Activated CD8-positive, alpha-beta T cell treated with anti-CD3 and anti-CD28 coated beads for 36 hours (primary cell): ENCODE results near the gene SNX10. TPM values are rescaled to one million over a fixed set of nuclear protein-coding genes. Genes with fewer than 3 reads are reported as not detected.

Experiments used
- ATAC-seq: fragments of 200-7000 bp; cut with Tn5 transposase; one replicate; pipeline ENCODE4 v1.10.0; 2021; ENCODE audit warnings: mild to moderate bottlenecking, moderate library complexity
- CTCF ChIA-PET: fragments of 350-600 bp; sonication (Branson Sonifier 250); formaldehyde crosslinking; loops from one replicate; lab custom pipeline; 2021; ENCODE audit warnings: antibody characterized with exemption; lab: Charles Lee
- POLR2A ChIA-PET: fragments of 350-600 bp; sonication (Branson Sonifier 250); formaldehyde crosslinking; loops from one replicate; lab custom pipeline; 2021; ENCODE audit warnings: antibody characterized with exemption; lab: Charles Lee
- DNase-seq: peaks from one replicate; pipeline ENCODE4 v3.0.0-alpha.2; 2020
- H3K27ac Mint-ChIP-seq: one replicate; pipeline ENCODE4 v1.8.0; 2021; ENCODE audit warnings: mild to moderate bottlenecking, mixed read lengths
- H3K27me3 Mint-ChIP-seq: one replicate; pipeline ENCODE4 v1.8.0; 2021; ENCODE audit warnings: mixed read lengths
- H3K36me3 Mint-ChIP-seq: one replicate; pipeline ENCODE4 v1.8.0; 2021; ENCODE audit warnings: low read depth, mixed read lengths
- H3K4me1 Mint-ChIP-seq: one replicate; pipeline ENCODE4 v1.8.0; 2021; ENCODE audit warnings: low read depth, mixed read lengths
- H3K4me3 Mint-ChIP-seq: one replicate; pipeline ENCODE4 v1.8.0; 2021; ENCODE audit warnings: mild to moderate bottlenecking, moderate library complexity, mixed read lengths
- H3K9me3 Mint-ChIP-seq: one replicate; pipeline ENCODE4 v1.8.0; 2021; ENCODE audit warnings: mixed read lengths
- CTCF ChIP-seq: fragments of 200-600 bp; IDR thresholded peaks from one replicate; pipeline ENCODE4 v1.8.0; 2022; ENCODE audit warnings: antibody characterized with exemption, mild to moderate bottlenecking
- intact Hi-C: fragments of 100-400 bp; cut with micrococcal nuclease; formaldehyde crosslinking; loops from one replicate; pipeline ENCODE4 v1.10.0; 2022
- total RNA-seq, 2 experiments: library from RNA; stranded (reverse); gene quantifications; one replicate each; pipeline ENCODE4 v1.2.3, GENCODE V29; 2021

The SNX10 gene
- total RNA-seq, 2 experiments from 2014 or later = 47.8 to 51.1 TPM

GRCh38 chr7:26361637-26362036, 70.0 kb downstream of the SNX10 start:
- Mint-ChIP-seq H3K9me3 (no peaks in the 10 kb centered on the region), H3K27me3 (no peaks in the 10 kb centered on the region), H3K4me3 (no peak overlapping the region), H3K36me3 (peaks cover 9% of the 10 kb centered on the region), H3K4me1 (peaks cover 5% of the 10 kb centered on the region), H3K27ac (no peak overlapping the region)
- intact Hi-C loops = loop anchor here (10.0 kb wide), 1 partner anchor 157 kb away; the partner anchor contains the start of genes CBX3 and HNRNPA2B1
- DNase-seq = no peak
- TF ChIP-seq CTCF = no peak
- no peak for ATAC-seq
- ChIA-PET CTCF (interaction anchor here (1.0 to 1.2 kb wide), 2 partner anchors 8 to 16 kb away, joined by 3 to 6 read pairs; no protein-coding TSS in a partner anchor), POLR2A (interaction anchor here (0.5 kb wide), 1 partner anchor 162 kb away, joined by 3 read pairs; no protein-coding TSS in a partner anchor)

DNA sequence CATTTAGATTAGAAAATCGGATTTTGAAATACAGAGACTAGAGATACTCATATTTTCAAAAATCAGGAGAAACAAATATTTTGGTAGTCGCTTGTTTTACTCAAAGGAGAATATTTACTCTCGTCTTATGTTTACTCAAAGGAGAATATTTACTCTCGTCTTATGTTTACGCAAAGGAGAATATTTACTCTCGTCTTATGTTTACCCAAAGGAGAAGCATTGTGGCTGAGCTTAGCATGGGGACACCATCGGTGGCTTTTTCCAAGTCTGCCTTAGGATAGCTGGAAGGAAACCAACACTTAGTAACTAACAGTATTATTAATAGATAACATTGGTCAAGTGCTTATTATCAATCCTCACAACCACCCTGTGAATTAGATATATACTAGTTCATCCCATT, 71.8 kb downstream of the SNX10 start:
- POLR2A ChIA-PET = no interaction called here
- DNase-seq (no peak), ATAC-seq (no peak)
- CTCF ChIA-PET = interaction anchor here (0.7 to 5.2 kb wide), 6 partner anchors 15 to 470 kb away, joined by 3 to 71 read pairs (median 8); no protein-coding TSS in a partner anchor
- H3K4me3 Mint-ChIP-seq = no peak overlapping the region
- no peak overlapping the region for H3K27ac Mint-ChIP-seq
- peaks cover 12% of the 10 kb centered on the region for H3K36me3 Mint-ChIP-seq
- peaks cover 5% of the 10 kb centered on the region for H3K4me1 Mint-ChIP-seq
- no peak for TF ChIP-seq CTCF
- H3K9me3 Mint-ChIP-seq = no peaks in the 10 kb centered on the region
- no peaks in the 10 kb centered on the region for H3K27me3 Mint-ChIP-seq
- intact Hi-C loops = loop anchor here (10.0 kb wide), 1 partner anchor 159 kb away; the partner anchor contains the start of genes CBX3 and HNRNPA2B1

DNA sequence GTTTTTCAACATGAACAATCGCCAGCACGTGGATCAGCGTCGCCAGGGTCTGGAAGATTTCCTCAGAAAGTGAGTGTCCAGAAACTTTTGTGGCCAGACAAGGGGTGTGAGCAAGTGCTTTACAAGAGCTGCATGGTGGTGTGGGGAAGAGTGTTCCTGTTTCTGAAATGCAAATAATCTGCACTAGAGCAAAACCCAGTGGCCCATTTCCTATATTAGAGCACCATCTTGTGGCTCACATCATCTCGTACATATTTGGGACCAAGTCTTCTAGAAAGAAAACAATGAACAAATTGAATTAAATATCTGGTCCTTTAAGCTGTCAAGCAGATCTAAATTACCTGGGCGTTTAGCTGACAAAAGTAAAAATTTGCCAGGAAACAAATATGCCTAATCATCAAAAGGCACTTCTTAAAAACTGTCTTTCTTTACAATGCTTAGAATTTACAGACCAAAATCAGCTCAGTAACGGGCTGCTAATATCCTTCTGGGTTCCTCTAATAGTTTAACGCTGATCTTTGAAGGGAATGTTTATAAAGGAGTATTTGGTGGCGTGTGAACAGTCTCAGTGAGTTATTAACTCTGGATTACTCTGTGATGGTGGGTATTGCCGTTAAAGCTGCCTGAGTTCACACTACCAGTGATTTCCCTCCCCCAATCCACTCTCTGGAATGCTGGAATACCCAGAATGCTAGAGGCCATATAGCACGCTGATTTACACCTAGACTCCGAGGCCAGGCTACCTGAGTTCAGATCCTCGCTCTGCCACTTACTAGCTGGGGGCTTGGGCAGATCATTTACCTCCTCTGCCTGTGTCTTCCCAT, 73.6 kb downstream of the SNX10 start:
- peak; percentile 70 for TF ChIP-seq CTCF
- ChIA-PET POLR2A (interaction anchor here (0.6 to 1.7 kb wide), 9 partner anchors 15 to 473 kb away, joined by 3 to 6 read pairs (median 3); partner anchors contain the start of genes CBX3, HNRNPA2B1 and SNX10), CTCF (interaction anchor here (0.6 to 5.2 kb wide), 56 partner anchors 9 to 472 kb away, joined by 3 to 71 read pairs (median 4); partner anchors contain the start of genes CBX3, NFE2L3 and SNX10)
- DNase-seq (peak; percentile 59), ATAC-seq (peak; percentile 80)
- H3K9me3 Mint-ChIP-seq = no peaks in the 10 kb centered on the region
- peaks cover 11% of the 10 kb centered on the region for H3K4me1 Mint-ChIP-seq
- H3K4me3 Mint-ChIP-seq = no peak overlapping the region
- H3K36me3 Mint-ChIP-seq = peaks cover 12% of the 10 kb centered on the region
- intact Hi-C loops = loop anchor here (2.0 to 10.0 kb wide), 5 partner anchors 73 to 473 kb away; partner anchors contain the start of genes CBX3, HNRNPA2B1 and SNX10
- H3K27me3 Mint-ChIP-seq = no peaks in the 10 kb centered on the region
- H3K27ac Mint-ChIP-seq = no peak overlapping the region

DNA sequence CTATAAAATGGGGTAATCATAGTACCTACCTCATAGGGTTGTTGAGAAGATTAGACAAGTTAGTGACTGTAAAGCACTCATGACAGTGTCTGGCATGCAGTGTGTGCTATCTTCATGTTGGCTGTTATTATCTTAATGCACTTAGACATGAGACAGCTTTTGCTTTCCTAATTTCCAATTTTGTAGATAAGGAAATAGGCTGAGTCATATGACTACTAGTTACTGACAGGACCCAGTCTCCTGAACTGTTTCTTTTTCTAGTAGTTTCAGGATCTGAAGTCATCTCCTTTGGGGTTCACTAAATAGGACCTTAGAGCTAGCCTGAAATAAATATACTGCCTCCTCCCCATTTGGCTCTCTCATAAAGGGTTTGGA, 74.2 kb downstream of the SNX10 start:
- no peak for TF ChIP-seq CTCF
- intact Hi-C loops = loop anchor here (2.0 to 10.0 kb wide), 5 partner anchors 74 to 474 kb away; partner anchors contain the start of genes CBX3, HNRNPA2B1 and SNX10
- Mint-ChIP-seq H3K4me3 (no peak overlapping the region), H3K27ac (no peak overlapping the region), H3K27me3 (no peaks in the 10 kb centered on the region), H3K4me1 (peaks cover 9% of the 10 kb centered on the region), H3K36me3 (peaks cover 12% of the 10 kb centered on the region), H3K9me3 (no peaks in the 10 kb centered on the region)
- ATAC-seq (no peak), DNase-seq (no peak)
- ChIA-PET CTCF (interaction anchor here (0.7 to 5.2 kb wide), 45 partner anchors 8 to 472 kb away, joined by 3 to 71 read pairs (median 4); partner anchors contain the start of genes NFE2L3 and SNX10), POLR2A (interaction anchor here (0.6 to 1.7 kb wide), 8 partner anchors 15 to 473 kb away, joined by 3 to 6 read pairs (median 3); partner anchors contain the start of genes CBX3 and HNRNPA2B1)
